ENCODE measurements around the gene SRRM2.

SRRM2 gene

GRCh38 chr16:2803545-2804195 lies 51.2 kb downstream of the SRRM2 start:
- no peak for DNase-seq

- DNase-seq = no peak
Observed at GRCh38 chr16:2804728-2805127, 52.3 kb downstream of the SRRM2 start.

GRCh38 chr16:2806286-2806685 lies 53.8 kb downstream of the SRRM2 start:
- DNase-seq = no peak

GRCh38 chr16:2808181-2808580 lies 55.7 kb downstream of the SRRM2 start:
- DNase-seq = no peak

GRCh38 chr16:2809149-2809760 lies 56.8 kb downstream of the SRRM2 start:
- no peak for DNase-seq

GRCh38 chr16:2810651-2811050 lies 58.2 kb downstream of the SRRM2 start:
- no peak for DNase-seq

GRCh38 chr16:2811703-2812471 lies 59.4 kb downstream of the SRRM2 start:
- no peak for DNase-seq

- peak in 1 of 2 donors; percentile 37 for DNase-seq
Observed at GRCh38 chr16:2813771-2814221, 61.4 kb downstream of the SRRM2 start.

- DNase-seq = no peak
Observed at GRCh38 chr16:2814551-2815298, 62.3 kb downstream of the SRRM2 start.

GRCh38 chr16:2815299-2815771 lies 62.9 kb downstream of the SRRM2 start:
- peak; percentile 12 to 79 for DNase-seq

- peak in 1 of 2 donors; percentile 4 for DNase-seq
Observed at GRCh38 chr16:2816751-2817339, 64.4 kb downstream of the SRRM2 start, which contains the start of gene PRSS21. TSS of gene PRSS21 (plus strand) at chr16:2817237. CDS start at chr16:2817269, 32 bp downstream.

GRCh38 chr16:2817340-2818271 lies 65.2 kb downstream of the SRRM2 start:
- DNase-seq = peak in 1 of 2 donors; percentile 1

- no peak for DNase-seq
Observed at GRCh38 chr16:2818272-2818876, 65.9 kb downstream of the SRRM2 start.

- no peak for DNase-seq
Observed at GRCh38 chr16:2819179-2819938, 66.9 kb downstream of the SRRM2 start.

- DNase-seq = no peak
Observed at GRCh38 chr16:2819939-2820835, 67.7 kb downstream of the SRRM2 start.

Measured in inflammatory macrophage (primary cell).